Coronary artery (tissue), 2 donors: ENCODE results near the gene EFEMP1.
A peak's percentile ranks its signal among the peaks of the same experiment; 100 is the strongest.

Experiments
- DNase-seq: peaks from one replicate; pipeline ENCODE4 v3.0.0-alpha.2; 2017; ENCODE audit warnings: low spot score
- H3K27ac ChIP-seq, 2 donors: fragments of 200-600 bp; sonication (generic); one replicate each; pipeline ENCODE4 v1.5.1; 2016 to 2019
- H3K4me3 ChIP-seq: fragments of 200-600 bp; sonication (generic); 2 replicates; pipeline ENCODE4 v1.5.1; 2016; ENCODE audit warnings: mild to moderate bottlenecking, moderate library complexity
- TF ChIP-seq, protein P1 (sequence below): fragments of 200-600 bp; sonication (generic); IDR thresholded peaks from one replicate; pipeline ENCODE4 v1.5.1; 2019; ENCODE audit warnings: antibody characterized with exemption

EFEMP1 gene

DNA sequence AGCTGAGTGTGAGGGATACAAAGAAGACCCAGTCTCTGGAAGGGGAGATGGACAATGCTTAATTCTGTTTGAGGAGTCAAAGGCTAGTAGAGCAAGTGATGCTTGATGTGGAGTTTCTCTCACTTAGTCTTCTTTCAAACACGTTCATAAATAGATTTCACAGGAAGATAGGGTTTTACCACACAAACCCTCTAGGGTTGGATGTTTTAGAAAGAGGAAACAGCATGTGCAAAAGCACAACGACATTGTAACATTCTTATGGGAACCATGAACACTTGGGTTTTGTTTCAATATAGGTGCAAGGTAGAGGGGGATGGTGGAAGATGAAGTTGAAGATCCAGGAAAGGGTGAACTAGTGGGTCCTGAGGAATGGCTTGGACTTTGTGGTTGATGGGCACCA is 10.8 kb upstream of the EFEMP1 start:
- no peak for DNase-seq
- H3K27ac ChIP-seq: no peak overlapping the region
- no peak overlapping the region for H3K4me3 ChIP-seq
- TF ChIP-seq, protein P1, sequence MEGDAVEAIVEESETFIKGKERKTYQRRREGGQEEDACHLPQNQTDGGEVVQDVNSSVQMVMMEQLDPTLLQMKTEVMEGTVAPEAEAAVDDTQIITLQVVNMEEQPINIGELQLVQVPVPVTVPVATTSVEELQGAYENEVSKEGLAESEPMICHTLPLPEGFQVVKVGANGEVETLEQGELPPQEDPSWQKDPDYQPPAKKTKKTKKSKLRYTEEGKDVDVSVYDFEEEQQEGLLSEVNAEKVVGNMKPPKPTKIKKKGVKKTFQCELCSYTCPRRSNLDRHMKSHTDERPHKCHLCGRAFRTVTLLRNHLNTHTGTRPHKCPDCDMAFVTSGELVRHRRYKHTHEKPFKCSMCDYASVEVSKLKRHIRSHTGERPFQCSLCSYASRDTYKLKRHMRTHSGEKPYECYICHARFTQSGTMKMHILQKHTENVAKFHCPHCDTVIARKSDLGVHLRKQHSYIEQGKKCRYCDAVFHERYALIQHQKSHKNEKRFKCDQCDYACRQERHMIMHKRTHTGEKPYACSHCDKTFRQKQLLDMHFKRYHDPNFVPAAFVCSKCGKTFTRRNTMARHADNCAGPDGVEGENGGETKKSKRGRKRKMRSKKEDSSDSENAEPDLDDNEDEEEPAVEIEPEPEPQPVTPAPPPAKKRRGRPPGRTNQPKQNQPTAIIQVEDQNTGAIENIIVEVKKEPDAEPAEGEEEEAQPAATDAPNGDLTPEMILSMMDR: no peak

DNA sequence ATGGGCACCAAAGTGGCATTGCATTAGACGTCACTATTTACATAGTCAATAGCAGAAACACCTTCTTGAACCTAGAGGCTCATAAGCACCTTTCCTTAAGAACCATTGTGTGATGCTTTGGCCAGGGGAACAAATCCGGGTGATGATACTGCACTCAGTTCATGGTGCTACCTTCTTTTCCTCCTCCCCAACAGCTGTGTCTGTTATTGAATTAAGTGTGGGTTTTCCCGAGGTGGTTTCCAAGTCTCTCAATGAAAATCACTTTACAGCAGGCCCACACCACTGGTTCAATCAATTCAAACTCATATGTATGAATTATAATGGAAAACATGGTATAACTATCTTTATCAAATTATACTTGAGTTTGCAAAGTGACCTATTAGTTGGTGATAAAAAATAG is 9.3 kb upstream of the EFEMP1 start:
- no peak for DNase-seq
- no peak overlapping the region for H3K4me3 ChIP-seq
- H3K27ac ChIP-seq: no peak overlapping the region
- TF ChIP-seq, protein P1: no peak

DNA sequence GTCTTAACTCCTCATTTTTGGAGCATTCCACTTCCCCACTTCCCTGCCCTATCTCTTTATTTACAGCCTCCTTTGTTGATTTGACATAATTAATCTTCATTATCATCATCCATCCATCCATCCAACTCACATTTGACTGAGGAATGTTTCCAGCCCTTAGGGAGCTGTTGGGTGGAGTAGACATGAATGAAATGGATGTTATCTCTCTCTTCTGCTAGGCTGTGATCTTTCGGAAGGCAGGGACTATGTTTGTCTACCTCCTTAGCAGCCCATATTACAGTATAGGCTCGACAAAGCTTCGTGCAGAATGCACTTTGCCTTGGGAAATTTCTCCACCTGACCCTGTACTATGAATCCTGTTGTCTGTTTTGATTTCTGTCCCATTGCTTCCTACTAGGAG is 7.7 kb upstream of the EFEMP1 start:
- TF ChIP-seq, protein P1: no peak
- Histone ChIP-seq H3K27ac (no peak overlapping the region), H3K4me3 (no peak overlapping the region)
- DNase-seq: no peak

DNA sequence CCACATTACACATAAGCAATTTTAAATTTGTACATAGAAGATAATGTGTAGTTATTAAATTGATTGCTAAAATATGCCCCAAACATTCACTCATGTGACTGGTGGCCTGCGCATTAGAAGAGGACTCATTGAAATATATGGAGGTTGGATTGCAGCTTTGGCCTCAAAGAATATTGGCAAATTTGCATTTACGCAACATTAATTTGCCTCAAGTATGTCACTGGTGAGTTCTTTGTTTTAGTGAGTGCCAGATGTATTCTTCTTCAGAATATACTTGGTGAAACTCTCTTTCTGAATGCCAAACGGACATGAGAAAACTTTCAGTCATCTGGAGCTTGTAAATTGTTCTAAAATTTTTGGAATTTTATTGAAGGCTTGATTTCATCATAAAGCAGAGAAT is 5.9 kb upstream of the EFEMP1 start:
- Histone ChIP-seq H3K27ac (no peak overlapping the region), H3K4me3 (no peak overlapping the region)

DNA sequence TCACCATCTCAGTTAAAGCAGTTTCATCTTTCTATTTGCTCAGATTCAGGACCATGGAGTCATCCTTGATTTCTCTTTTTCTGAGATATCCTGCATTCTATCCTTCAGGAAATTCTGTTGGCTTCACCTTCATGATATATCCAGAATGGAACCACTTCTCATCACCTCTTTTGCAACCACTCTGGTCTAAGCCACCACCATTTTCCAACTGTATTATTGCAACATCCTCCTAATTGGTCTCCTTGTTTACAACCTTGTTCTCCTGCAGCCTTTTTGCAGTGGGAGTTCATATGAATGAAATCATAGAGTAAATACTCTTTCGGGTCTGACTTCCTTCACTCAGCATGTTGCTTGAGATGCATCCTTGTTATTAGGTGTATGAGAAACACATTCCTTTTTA is 3.4 kb upstream of the EFEMP1 start:
- Histone ChIP-seq H3K27ac (no peak overlapping the region), H3K4me3 (no peak overlapping the region)
- TF ChIP-seq, protein P1: no peak
- no peak for DNase-seq

More for the DNA sequence above, 5.9 kb upstream of the EFEMP1 start:
- DNase-seq: no peak
- TF ChIP-seq, protein P1: no peak

DNA sequence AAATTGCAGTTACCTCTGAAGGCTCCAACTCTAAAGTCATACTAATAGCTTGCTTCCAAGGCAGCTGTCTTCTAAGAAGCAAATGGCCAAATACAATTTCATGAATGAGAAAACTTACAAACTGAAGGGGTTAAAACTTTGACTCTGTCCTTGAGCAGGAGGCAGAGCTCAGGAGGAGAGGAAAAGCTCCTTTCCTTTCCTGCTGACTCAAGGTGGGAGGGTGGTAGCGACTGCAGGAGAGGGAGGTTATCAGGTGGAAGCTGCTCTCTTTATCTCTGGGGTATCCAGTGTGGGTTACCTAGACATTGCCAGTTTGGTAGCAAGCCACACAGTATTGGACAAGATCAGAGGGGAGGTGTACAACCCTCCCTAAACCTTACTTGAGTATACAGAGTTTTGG is 2.7 kb upstream of the EFEMP1 start:
- no peak overlapping the region for H3K27ac ChIP-seq
- TF ChIP-seq, protein P1: no peak
- H3K4me3 ChIP-seq: no peak overlapping the region
- no peak for DNase-seq

DNA sequence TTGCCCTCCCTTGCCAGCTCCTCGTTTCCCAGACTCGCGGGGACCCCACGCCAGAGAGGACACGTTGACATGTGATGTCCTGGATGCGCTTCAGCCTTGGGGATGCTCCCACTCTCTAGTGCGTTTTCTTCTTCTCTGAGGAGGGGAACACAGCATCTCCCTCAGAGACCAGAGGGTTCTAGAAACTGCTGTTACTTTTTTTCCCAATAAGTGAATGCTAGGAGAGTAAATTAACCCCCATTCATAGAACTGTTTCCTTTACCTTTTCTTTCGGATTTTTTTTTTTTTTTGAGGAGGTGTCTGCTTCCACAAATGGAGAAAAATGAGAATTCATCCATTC is 370 bp upstream of the EFEMP1 start:
- DNase-seq: no peak
- Histone ChIP-seq H3K4me3 (peak overlapping the region; percentile 97), H3K27ac (peak overlapping the region; percentile 72 to 90)
- TF ChIP-seq, protein P1: no peak
